Activated naive CD8-positive, alpha-beta T cell treated with anti-CD3 and anti-CD28 coated beads, Interleukin-2, amount 50 U/mL, for 16 hours (primary cell): ENCODE measurements around the gene PDGFD.

Experiments
- DNase-seq: peaks from one replicate; pipeline ENCODE4 v3.0.0-alpha.2; 2020; ENCODE audit warnings: low read depth, low spot score

Gene PDGFD

GRCh38 chr11:104001561-104002056, 162.3 kb downstream of the PDGFD start:
- DNase-seq: no peak

- DNase-seq: no peak
These were observed 163.1 kb downstream of the PDGFD start for GRCh38 chr11:104000798-104001197.

DNA sequence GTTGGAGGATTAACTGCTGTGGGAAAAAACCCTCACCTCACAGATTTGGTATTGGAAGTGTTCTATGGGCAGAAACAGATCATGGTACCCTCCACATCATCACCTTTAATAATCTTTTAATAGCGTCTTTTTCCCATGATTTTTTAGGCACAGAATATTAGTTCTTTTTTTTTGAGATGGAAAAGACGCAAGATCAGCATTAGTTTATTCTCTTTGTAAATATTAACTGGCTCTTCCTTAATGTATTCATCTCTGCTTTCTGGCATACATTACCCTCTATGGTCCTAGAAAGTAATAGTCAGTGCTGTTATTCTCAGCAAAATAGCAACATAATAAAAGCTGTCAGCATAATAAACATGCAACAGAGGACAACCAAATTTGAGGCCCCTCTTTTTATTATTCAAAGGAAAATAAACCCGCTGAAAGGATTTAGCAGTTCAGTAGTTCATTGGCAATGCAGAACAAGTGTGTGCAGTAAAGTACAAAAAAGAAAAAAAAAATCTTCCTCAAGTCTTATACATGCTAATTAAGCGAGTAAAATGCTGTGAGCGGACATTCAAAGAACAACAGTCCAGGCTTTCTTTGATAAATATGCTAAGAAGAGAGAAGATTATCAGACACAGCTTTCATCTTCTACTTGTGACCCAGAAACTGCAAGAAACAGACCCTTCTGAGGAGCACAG, 165.0 kb downstream of the PDGFD start:
- DNase-seq: no peak

- DNase-seq: no peak
These were observed 166.9 kb downstream of the PDGFD start for GRCh38 chr11:103997082-103997481.

- no peak for DNase-seq
These were observed 168.1 kb downstream of the PDGFD start for GRCh38 chr11:103995896-103996295.

DNA sequence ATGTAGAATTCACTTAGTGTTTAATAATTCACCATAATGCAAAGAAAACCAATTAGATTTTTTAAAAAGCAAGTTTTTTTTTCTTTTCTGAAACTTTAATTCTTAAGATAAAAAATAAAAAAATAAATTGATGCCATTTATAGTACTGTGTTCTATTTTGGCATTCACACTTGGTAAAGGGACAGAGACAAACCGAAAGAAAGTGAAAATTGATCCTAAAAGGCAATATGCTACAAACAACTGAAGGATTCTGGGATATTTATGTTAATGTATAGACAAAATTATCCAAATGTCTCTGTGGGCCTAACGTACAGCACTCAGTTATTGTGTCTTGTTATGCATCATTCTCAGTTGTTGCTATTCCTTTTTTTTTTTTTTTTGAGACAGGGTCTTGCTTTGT, 169.4 kb downstream of the PDGFD start:
- no peak for DNase-seq

DNA sequence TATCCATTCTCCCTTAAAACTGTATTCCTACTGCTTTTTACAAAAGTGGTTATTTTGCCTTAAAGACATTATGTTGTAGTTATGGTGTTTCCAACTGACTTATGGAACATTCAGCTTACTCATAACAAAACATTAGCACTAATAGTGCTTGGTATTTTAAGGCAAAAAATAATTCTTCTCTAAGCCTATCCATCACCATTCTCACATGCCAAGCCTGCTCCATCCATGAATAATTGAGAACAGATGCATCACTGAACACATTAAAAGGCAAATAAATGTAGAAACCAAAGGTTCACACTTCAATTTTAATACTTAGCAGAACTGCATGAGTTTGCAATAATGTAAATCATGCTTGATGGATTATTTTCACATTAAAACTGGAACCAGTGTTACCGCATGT, 169.9 kb downstream of the PDGFD start:
- no peak for DNase-seq

GRCh38 chr11:103993507-103993906, 170.4 kb downstream of the PDGFD start:
- DNase-seq: no peak

GRCh38 chr11:103988595-103988969, 175.4 kb downstream of the PDGFD start:
- no peak for DNase-seq

- DNase-seq: no peak
These were observed 176.0 kb downstream of the PDGFD start for GRCh38 chr11:103987629-103988594.

- DNase-seq: no peak
These were observed 178.9 kb downstream of the PDGFD start for GRCh38 chr11:103985041-103985440.

DNA sequence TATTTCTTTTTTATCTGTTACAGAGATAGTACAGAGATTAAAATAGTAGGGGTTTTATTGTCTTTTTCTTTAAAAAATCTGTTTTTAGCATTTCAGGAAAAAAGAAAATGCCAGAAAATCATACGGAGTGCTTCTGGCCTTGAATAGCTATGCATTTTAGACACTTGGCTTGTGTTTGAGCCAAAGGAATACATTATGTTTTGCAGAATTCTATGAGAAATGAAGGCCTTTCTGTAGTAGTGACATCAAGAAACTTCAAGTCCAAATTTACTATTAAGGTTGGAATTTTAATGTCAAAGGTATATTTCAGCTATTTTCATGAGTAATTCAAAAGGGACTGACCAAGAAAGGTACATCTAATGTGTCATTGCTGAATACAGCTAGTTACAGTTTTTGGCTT, 183.8 kb downstream of the PDGFD start:
- DNase-seq: no peak

GRCh38 chr11:103978616-103979595, 185.0 kb downstream of the PDGFD start:
- no peak for DNase-seq

- no peak for DNase-seq
These were observed 191.9 kb downstream of the PDGFD start for GRCh38 chr11:103972013-103972412.

DNA sequence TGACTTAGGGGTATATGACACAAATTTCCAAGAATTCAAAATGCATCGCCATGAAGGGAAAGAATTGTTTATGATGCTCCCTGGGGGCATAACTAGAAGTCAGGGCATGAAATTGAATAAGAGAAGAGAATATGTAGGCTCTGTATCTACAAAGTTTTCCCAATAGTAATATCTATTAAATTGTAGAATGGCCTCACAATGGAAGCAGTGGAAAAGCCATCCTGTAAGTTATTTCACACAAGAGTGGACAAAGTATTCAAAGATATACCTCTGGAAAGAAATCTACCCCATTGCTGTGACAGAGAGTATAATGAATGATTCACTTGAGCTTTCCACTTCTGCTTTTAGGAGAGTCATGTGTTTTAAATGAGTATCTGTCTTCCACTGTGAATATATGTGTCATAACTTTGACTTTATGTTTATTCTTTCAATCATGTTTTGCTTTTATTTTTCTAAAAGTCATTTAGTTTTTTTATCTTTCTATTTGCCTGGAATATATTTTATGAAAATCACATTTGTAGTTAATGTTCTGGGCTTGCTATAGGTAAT, 193.2 kb downstream of the PDGFD start:
- no peak for DNase-seq

GRCh38 chr11:103968685-103969084, 195.3 kb downstream of the PDGFD start:
- no peak for DNase-seq

DNA sequence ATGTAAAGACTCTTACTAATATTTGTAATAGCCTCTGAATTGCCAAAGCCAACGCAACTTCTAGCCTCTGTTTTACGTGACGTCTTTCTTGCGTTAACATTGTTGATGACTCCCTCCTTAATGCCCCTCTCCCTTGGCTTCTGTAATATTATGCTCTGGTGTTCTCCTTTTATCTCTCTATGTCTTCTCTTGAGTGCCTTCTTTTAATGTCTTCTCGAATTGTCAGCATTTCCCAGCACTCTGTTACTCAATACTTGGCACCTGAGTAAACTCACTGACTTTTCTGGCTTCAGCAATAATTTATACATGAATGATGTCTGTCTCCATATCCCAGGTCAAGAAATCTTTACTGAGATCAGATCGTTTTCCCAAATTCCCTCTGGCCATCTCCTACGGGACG, 196.0 kb downstream of the PDGFD start:
- no peak for DNase-seq

DNA sequence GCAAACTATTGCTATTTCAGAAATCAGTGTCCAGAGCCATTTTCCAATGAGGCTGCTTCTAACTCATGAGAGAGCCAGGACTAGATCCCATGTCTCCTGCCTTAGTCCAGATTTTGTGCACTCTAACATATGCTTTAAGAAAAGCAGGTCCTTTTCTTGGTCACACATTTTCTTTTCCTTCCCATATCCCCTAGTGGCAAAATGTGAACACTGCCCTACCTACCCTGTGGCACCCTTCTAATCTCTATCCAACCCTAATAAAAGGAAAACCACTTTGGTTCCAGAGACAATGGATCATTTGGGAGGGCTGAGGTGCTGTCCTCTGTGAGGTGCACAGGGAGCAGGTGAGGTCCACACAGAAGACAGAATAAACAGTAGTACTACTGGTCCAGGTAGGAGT, 199.6 kb downstream of the PDGFD start:
- DNase-seq: no peak

GRCh38 chr11:103963648-103964047, 200.3 kb downstream of the PDGFD start:
- no peak for DNase-seq

- no peak for DNase-seq
These were observed 202.9 kb downstream of the PDGFD start for GRCh38 chr11:103961010-103961409.

DNA sequence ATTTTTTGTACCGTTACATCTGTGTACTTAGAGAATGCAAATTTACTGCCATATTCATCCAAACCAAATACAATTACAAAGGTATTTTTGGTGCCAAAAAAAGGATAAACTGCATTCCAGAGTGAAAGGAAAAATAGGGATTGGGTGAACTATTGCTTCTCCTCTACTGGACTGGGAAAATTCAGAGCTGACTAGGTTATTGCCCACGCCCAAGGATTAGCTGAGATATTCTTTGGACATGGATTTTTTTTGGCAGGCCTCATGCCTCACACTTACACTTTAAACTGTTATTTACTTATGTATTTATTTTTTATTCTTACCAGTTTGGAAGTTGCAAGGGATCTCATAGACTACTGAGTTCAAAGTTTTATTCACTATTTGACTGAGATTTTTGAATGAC, 203.8 kb downstream of the PDGFD start:
- no peak for DNase-seq
